Measurements from ENCODE around the gene PTH1R. TPM values are rescaled to one million over a fixed set of nuclear protein-coding genes. Genes with fewer than 3 reads are reported as not detected.
A peak's percentile ranks its signal among the peaks of the same experiment; 100 is the strongest.

Gene PTH1R
- polyA plus RNA-seq, 2 of the 4 experiments (the other 2 are of a cell fraction) = 0.45 to 0.53 TPM

GRCh38 chr3:46922871-46923558, 45.5 kb downstream of the PTH1R start:
- no peak overlapping the region for H3K4me2 ChIP-seq
- TF ChIP-seq GATA3 (IDR thresholded peaks at IDR 0.05; ENCODE audit: borderline replicate concordance) (no peak), RAD21 (conservative IDR thresholded peaks at IDR 0.05 in 1 of 2, IDR thresholded peaks at IDR 0.05 in 1 of 2) (no peak), ZFP36 (IDR thresholded peaks at IDR 0.05; ENCODE audit: borderline replicate concordance, partially characterized antibody) (no peak), FOSB (CRISPR knock-in tag; IDR thresholded peaks at IDR 0.05) (no peak), RCOR1 (IDR thresholded peaks at IDR 0.05; ENCODE audit: low read depth, low read length) (no peak), E2F6 (IDR thresholded peaks at IDR 0.05; ENCODE audit: borderline replicate concordance, low read depth) (no peak), BHLHE40 (IDR thresholded peaks at IDR 0.05; ENCODE audit: low read depth, low read length) (no peak), ESRRA (IDR thresholded peaks at IDR 0.05; ENCODE audit: borderline replicate concordance, low read length) (no peak), KDM5A (IDR thresholded peaks at IDR 0.05) (no peak), ZC3H11A (IDR thresholded peaks at IDR 0.05) (no peak), RARB (CRISPR knock-in tag; IDR thresholded peaks at IDR 0.05) (no peak), ZSCAN20 (CRISPR knock-in tag; IDR thresholded peaks at IDR 0.05) (no peak), FOXS1 (CRISPR knock-in tag; IDR thresholded peaks at IDR 0.05) (no peak), ZNF302 (CRISPR knock-in tag; IDR thresholded peaks at IDR 0.05) (no peak), MAFK (IDR thresholded peaks at IDR 0.05; ENCODE audit: partially characterized antibody) (no peak), SMC3 (IDR thresholded peaks at IDR 0.05) (no peak), HOXB5 (CRISPR knock-in tag; IDR thresholded peaks at IDR 0.05) (no peak), MAX (IDR thresholded peaks at IDR 0.05) (no peak)
- WGBS (ENCODE audit: missing lambda C conversion rate) = 82% methylated on average over 10 of the region's 16 CpGs
- no peak overlapping the region for H3K4me3 ChIP-seq
- H3K4me1 ChIP-seq = peaks cover 35% of the 10 kb centered on the region
- POLR2A ChIA-PET = interaction anchor here (1.2 to 1.8 kb wide), 2 partner anchors 13 to 54 kb away, joined by 4 to 5 read pairs; no protein-coding TSS in a partner anchor
- no peak for ATAC-seq
- no peak for DNase-seq (ENCODE audit: low read depth in 1 of 2, low spot score in 1 of 2)
- H3K27ac ChIP-seq = peak overlapping the region; percentile 60 to 84; a peak in 4 of 6 replicates
- no peaks in the 10 kb centered on the region for H3K9me3 ChIP-seq
- FAIRE-seq = no peak
- CTCF ChIA-PET = interaction anchor here (0.5 to 8.1 kb wide), 29 partner anchors 8 to 401 kb away, joined by 3 to 62 read pairs (median 4); partner anchors contain the start of gene NBEAL2

- FAIRE-seq = no peak
- WGBS (ENCODE audit: missing lambda C conversion rate) = 43% methylated on average over 8 of the region's 11 CpGs
- Histone ChIP-seq H3K27ac (peak overlapping the region; percentile 60 to 84), H3K4me3 (no peak overlapping the region), H3K9me3 (peaks cover 6% of the 10 kb centered on the region; the same call in 1 of the 3 replicates), H3K4me1 (peaks cover 35% of the 10 kb centered on the region), H3K4me2 (no peak overlapping the region)
- DNase-seq (ENCODE audit: low read depth in 1 of 2, low spot score in 1 of 2) = peak; percentile 37 to 63
- TF ChIP-seq E2F6 (IDR thresholded peaks at IDR 0.05; ENCODE audit: borderline replicate concordance, low read depth) (no peak), CTCF (IDR thresholded peaks at IDR 0.05) (peak; percentile 78), RAD21 (conservative IDR thresholded peaks at IDR 0.05 in 1 of 2, IDR thresholded peaks at IDR 0.05 in 1 of 2) (peak; percentile 80 to 87), SMC3 (IDR thresholded peaks at IDR 0.05) (peak; percentile 82)
- ATAC-seq = peak; percentile 87 to 88
- POLR2A ChIA-PET = interaction anchor here (1.2 to 1.8 kb wide), 2 partner anchors 12 to 53 kb away, joined by 4 to 5 read pairs; no protein-coding TSS in a partner anchor
- CTCF ChIA-PET = interaction anchor here (0.7 to 8.1 kb wide), 30 partner anchors 8 to 400 kb away, joined by 3 to 62 read pairs (median 4); partner anchors contain the start of gene NBEAL2
These were observed 46.2 kb downstream of the PTH1R start for GRCh38 chr3:46923559-46924350.
